HepG2 (cell line): ENCODE measurements around the gene CCNT2. TPM values are rescaled to one million over a fixed set of nuclear protein-coding genes. Genes with fewer than 3 reads are reported as not detected.

Experiments
- ARNTL ChIP-seq: sonication (generic); formaldehyde crosslinking; IDR thresholded peaks from 2 replicates; pipeline ENCODE4 v1.4.0; 2020; ENCODE audit warnings: mild to moderate bottlenecking, missing genetic modification reagents
- FOXO1 ChIP-seq: sonication (generic); formaldehyde crosslinking; IDR thresholded peaks from 2 replicates; pipeline ENCODE4 v1.4.0; 2020; ENCODE audit warnings: missing genetic modification reagents
- GATA4 ChIP-seq: sonication (generic); IDR thresholded peaks from 2 replicates; pipeline ENCODE4 v1.6.1; 2016; ENCODE audit warnings: antibody characterized with exemption, low read depth, borderline replicate concordance
- HINFP ChIP-seq: sonication (generic); formaldehyde crosslinking; IDR thresholded peaks from 2 replicates; pipeline ENCODE4 v1.4.0; 2020; ENCODE audit warnings: low read depth, mild to moderate bottlenecking, missing genetic modification reagents
- JARID2 ChIP-seq: sonication (generic); formaldehyde crosslinking; IDR thresholded peaks from 2 replicates; pipeline ENCODE4 v1.8.1; 2023; ENCODE audit warnings: missing genetic modification reagents, inconsistent platforms; ENCODE audit not compliant: insufficient replicate concordance
- KAT8 ChIP-seq: IDR thresholded peaks from 2 replicates; pipeline ENCODE4 v1.6.1; 2016; ENCODE audit warnings: missing genetic modification reagents, missing compliant biosample characterization
- KLF15 ChIP-seq: sonication (generic); formaldehyde crosslinking; IDR thresholded peaks from 2 replicates; pipeline ENCODE4 v1.8.1; 2023; ENCODE audit warnings: borderline replicate concordance, mild to moderate bottlenecking, inconsistent platforms, missing genetic modification reagents, mixed read lengths
- MEIS1 ChIP-seq: sonication (generic); formaldehyde crosslinking; IDR thresholded peaks from 2 replicates; pipeline ENCODE4 v1.9.0; 2021; ENCODE audit warnings: mild to moderate bottlenecking, missing genetic modification reagents, moderate library complexity, borderline replicate concordance
- REL ChIP-seq: sonication (generic); formaldehyde crosslinking; conservative IDR thresholded peaks from 2 replicates; pipeline ENCODE4 v1.8.0; 2022; ENCODE audit warnings: mild to moderate bottlenecking, missing genetic modification reagents, moderate library complexity
- SIN3B ChIP-seq: fragments of 150-350 bp; IDR thresholded peaks from 2 replicates; pipeline ENCODE4 v1.6.1; 2014; ENCODE audit warnings: low read length
- SP2 ChIP-seq: sonication (generic); formaldehyde crosslinking; IDR thresholded peaks from 2 replicates; pipeline ENCODE4 v1.5.1; 2020; ENCODE audit warnings: mild to moderate bottlenecking, missing genetic modification reagents
- SP4 ChIP-seq: sonication (generic); formaldehyde crosslinking; IDR thresholded peaks from 2 replicates; pipeline ENCODE4 v1.8.1; 2023; ENCODE audit warnings: mild to moderate bottlenecking, missing genetic modification reagents
- SSRP1 ChIP-seq: IDR thresholded peaks from 2 replicates; pipeline ENCODE4 v1.6.1; 2016; ENCODE audit warnings: control low read depth
- ZBTB3 ChIP-seq: sonication (generic); formaldehyde crosslinking; IDR thresholded peaks from 2 replicates; pipeline ENCODE4 v1.4.0; 2020; ENCODE audit warnings: low read depth, mild to moderate bottlenecking, moderate library complexity, missing genetic modification reagents, borderline replicate concordance
- ZBTB42 ChIP-seq: sonication (generic); formaldehyde crosslinking; IDR thresholded peaks from 2 replicates; pipeline ENCODE4 v1.5.0; 2020; ENCODE audit warnings: mild to moderate bottlenecking, missing genetic modification reagents
- ZC3H4 ChIP-seq: sonication (generic); formaldehyde crosslinking; IDR thresholded peaks from 2 replicates; pipeline ENCODE4 v1.4.0; 2020; ENCODE audit warnings: missing genetic modification reagents, borderline replicate concordance
- ZNF282 ChIP-seq: fragments of 450-650 bp; IDR thresholded peaks from 2 replicates; pipeline ENCODE4 v1.6.1; 2018; ENCODE audit not compliant: partially characterized antibody
- ZNF30 ChIP-seq: sonication (generic); formaldehyde crosslinking; IDR thresholded peaks from 2 replicates; pipeline ENCODE4 v1.5.0; 2020; ENCODE audit warnings: mild to moderate bottlenecking, missing genetic modification reagents
- ZNF317 ChIP-seq: sonication (generic); formaldehyde crosslinking; IDR thresholded peaks from 2 replicates; pipeline ENCODE4 v1.5.0; 2020; ENCODE audit warnings: mild to moderate bottlenecking, missing genetic modification reagents
- ZNF333 ChIP-seq: sonication (generic); formaldehyde crosslinking; IDR thresholded peaks from 2 replicates; pipeline ENCODE4 v1.4.0; 2020; ENCODE audit warnings: mild to moderate bottlenecking, missing genetic modification reagents, borderline replicate concordance
- ZNF350 ChIP-seq: sonication (generic); formaldehyde crosslinking; IDR thresholded peaks from 2 replicates; pipeline ENCODE4 v1.4.0; 2020; ENCODE audit warnings: mild to moderate bottlenecking, low read depth, missing genetic modification reagents, borderline replicate concordance
- ZNF530 ChIP-seq: sonication (generic); formaldehyde crosslinking; IDR thresholded peaks from 2 replicates; pipeline ENCODE4 v1.5.0; 2020; ENCODE audit warnings: low read depth, mild to moderate bottlenecking, missing genetic modification reagents
- polyA plus RNA-seq, 8 experiments: library from polyadenylated mRNA; depleted of rRNA in 3 of 8; stranded (reverse) in 7 of 8; unstranded in 1 of 8; fragments of >200 nt; fragmentation: Illumina TruSeq in 4 of 8; extraction: Trizol in 4 of 8; gene quantifications; 2 replicates each; pipeline versions ENCODE4 v1.2.1 to v1.2.3, GENCODE V29; 2011 to 2016; ENCODE audit warnings: low read depth in 4 of 8, missing spikeins in 1 of 8, mixed read lengths in 1 of 8; ENCODE audit not compliant: insufficient read depth in 1 of 8
- total RNA-seq, 5 experiments: library from RNA; depleted of rRNA; stranded (reverse); fragments of >200 nt; fragmentation: Illumina TruSeq; extraction: Trizol; gene quantifications; 2 replicates each; pipeline ENCODE4 v1.2.3, GENCODE V29; 2016; ENCODE audit warnings: low read depth in 1 of 5
- TF ChIP-seq, protein P1 (sequence below): sonication (generic); formaldehyde crosslinking; IDR thresholded peaks from 2 replicates; pipeline ENCODE4 v1.4.0; 2020; ENCODE audit warnings: missing genetic modification reagents
- TF ChIP-seq, protein P2 (sequence below): IDR thresholded peaks from 2 replicates; pipeline ENCODE4 v1.6.1; 2016; ENCODE audit warnings: missing compliant biosample characterization, missing genetic modification reagents, borderline replicate concordance
- TF ChIP-seq, protein P3 (sequence below): sonication (generic); formaldehyde crosslinking; IDR thresholded peaks from 2 replicates; pipeline ENCODE4 v1.5.0; 2020; ENCODE audit warnings: mild to moderate bottlenecking, missing genetic modification reagents, moderate library complexity

CCNT2 gene
- total and polyA plus RNA-seq, 2 of the 13 experiments (the other 11 are each of a cell fraction or from before 2014, with no cell fraction given): 22.1 to 34.4 TPM

DNA sequence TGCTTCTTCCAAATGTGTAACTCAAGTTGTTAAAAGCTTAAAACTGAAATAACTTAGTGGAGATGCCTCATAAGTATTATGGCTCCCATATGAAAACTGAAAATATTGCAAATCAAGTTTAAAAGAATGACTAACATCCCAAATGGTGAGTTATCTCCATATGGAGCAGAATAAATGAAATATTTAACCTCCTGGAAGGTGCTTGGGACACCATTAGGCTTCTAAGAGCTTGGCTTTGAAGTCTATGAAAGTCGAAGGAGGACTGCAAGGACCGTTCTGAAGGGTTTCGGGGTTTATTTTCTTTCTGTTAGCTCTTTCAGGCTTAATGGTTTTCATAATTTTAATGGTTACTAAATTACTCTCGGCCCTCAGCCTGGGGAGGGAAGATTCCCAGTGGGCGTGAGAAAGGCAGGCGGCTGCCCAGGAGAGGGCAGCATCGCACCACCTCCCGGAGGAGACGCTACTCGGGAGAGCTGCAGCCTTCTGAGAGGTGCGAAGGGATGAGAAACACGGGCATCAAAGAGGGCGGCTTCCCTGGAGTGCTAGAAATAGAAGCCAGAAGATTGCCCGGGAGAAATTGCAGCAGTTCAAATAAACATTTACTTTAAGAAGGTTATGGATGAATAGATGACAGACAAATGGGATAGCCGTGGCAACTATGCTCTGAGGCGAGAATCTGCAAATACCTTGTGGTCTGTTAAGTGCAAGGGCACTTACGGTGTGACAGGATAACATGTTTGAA lies 85.6 kb downstream of the CCNT2 start (continued):
- TF ChIP-seq, protein P1, sequence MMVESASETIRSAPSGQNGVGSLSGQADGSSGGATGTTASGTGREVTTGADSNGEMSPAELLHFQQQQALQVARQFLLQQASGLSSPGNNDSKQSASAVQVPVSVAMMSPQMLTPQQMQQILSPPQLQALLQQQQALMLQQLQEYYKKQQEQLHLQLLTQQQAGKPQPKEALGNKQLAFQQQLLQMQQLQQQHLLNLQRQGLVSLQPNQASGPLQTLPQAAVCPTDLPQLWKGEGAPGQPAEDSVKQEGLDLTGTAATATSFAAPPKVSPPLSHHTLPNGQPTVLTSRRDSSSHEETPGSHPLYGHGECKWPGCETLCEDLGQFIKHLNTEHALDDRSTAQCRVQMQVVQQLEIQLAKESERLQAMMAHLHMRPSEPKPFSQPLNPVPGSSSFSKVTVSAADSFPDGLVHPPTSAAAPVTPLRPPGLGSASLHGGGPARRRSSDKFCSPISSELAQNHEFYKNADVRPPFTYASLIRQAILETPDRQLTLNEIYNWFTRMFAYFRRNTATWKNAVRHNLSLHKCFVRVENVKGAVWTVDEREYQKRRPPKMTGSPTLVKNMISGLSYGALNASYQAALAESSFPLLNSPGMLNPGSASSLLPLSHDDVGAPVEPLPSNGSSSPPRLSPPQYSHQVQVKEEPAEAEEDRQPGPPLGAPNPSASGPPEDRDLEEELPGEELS (CRISPR knock-in tag): no peak
- peak; percentile 56 for TF ChIP-seq JARID2
- TF ChIP-seq ZBTB3 (CRISPR knock-in tag): no peak
- peak; percentile 50; the same call in 1 of the 2 replicates for TF ChIP-seq FOXO1 (CRISPR knock-in tag)
- 0 out of 2 replicates have a peak, but pooled peaks have one; percentile 34 for TF ChIP-seq ZNF317
- TF ChIP-seq ZBTB42 (CRISPR knock-in tag): no peak
- TF ChIP-seq, protein P2, sequence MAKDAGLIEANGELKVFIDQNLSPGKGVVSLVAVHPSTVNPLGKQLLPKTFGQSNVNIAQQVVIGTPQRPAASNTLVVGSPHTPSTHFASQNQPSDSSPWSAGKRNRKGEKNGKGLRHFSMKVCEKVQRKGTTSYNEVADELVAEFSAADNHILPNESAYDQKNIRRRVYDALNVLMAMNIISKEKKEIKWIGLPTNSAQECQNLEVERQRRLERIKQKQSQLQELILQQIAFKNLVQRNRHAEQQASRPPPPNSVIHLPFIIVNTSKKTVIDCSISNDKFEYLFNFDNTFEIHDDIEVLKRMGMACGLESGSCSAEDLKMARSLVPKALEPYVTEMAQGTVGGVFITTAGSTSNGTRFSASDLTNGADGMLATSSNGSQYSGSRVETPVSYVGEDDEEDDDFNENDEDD (CRISPR knock-in tag): peak; percentile 65; the same call in 1 of the 2 replicates
- TF ChIP-seq KLF15 (CRISPR knock-in tag): no peak
- no peak for TF ChIP-seq ZNF30
- peak; percentile 52; the same call in 1 of the 2 replicates for TF ChIP-seq ZNF350 (CRISPR knock-in tag)
- no peak for TF ChIP-seq MEIS1 (CRISPR knock-in tag)
- no peak for TF ChIP-seq GATA4
- TF ChIP-seq ZNF333: no peak
- no peak for TF ChIP-seq SP4
- TF ChIP-seq SIN3B: no peak
- no peak for TF ChIP-seq SP2 (CRISPR knock-in tag)
- no peak for TF ChIP-seq KAT8
- no peak for TF ChIP-seq ZNF530 (CRISPR knock-in tag)
- TF ChIP-seq, protein P3, sequence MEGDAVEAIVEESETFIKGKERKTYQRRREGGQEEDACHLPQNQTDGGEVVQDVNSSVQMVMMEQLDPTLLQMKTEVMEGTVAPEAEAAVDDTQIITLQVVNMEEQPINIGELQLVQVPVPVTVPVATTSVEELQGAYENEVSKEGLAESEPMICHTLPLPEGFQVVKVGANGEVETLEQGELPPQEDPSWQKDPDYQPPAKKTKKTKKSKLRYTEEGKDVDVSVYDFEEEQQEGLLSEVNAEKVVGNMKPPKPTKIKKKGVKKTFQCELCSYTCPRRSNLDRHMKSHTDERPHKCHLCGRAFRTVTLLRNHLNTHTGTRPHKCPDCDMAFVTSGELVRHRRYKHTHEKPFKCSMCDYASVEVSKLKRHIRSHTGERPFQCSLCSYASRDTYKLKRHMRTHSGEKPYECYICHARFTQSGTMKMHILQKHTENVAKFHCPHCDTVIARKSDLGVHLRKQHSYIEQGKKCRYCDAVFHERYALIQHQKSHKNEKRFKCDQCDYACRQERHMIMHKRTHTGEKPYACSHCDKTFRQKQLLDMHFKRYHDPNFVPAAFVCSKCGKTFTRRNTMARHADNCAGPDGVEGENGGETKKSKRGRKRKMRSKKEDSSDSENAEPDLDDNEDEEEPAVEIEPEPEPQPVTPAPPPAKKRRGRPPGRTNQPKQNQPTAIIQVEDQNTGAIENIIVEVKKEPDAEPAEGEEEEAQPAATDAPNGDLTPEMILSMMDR: peak; percentile 98
- no peak for TF ChIP-seq ZNF282
- TF ChIP-seq SSRP1 (CRISPR knock-in tag): no peak
- no peak for TF ChIP-seq ARNTL (CRISPR knock-in tag)
- no peak for TF ChIP-seq HINFP
- TF ChIP-seq ZC3H4 (CRISPR knock-in tag): no peak
- no peak for TF ChIP-seq REL (CRISPR knock-in tag)
